Progenitor cell of endocrine pancreas (in vitro differentiated cells): ENCODE results near the gene PPP2R3B. TPM values are rescaled to one million over a fixed set of nuclear protein-coding genes. Genes with fewer than 3 reads are reported as not detected.

Experiments
- DNase-seq: peaks from one replicate; pipeline ENCODE4 v3.0.0; 2021; ENCODE audit warnings: low spot score; ENCODE audit not compliant: unreplicated experiment
- H3K27ac Mint-ChIP-seq: 2 replicates; pipeline ENCODE4 v1.8.0; 2021; ENCODE audit warnings: mild to moderate bottlenecking, moderate library complexity, mixed read lengths
- H3K27me3 Mint-ChIP-seq: 2 replicates; pipeline ENCODE4 v1.8.0; 2021; ENCODE audit warnings: mixed read lengths
- H3K36me3 Mint-ChIP-seq: 2 replicates; pipeline ENCODE4 v1.8.0; 2022; ENCODE audit warnings: mixed read lengths; ENCODE audit not compliant: insufficient read depth
- H3K4me1 Mint-ChIP-seq: 2 replicates; pipeline ENCODE4 v1.8.0; 2021; ENCODE audit warnings: low read depth, mixed read lengths
- H3K4me3 Mint-ChIP-seq: 2 replicates; pipeline ENCODE4 v1.8.0; 2021; ENCODE audit warnings: low read depth, mild to moderate bottlenecking, moderate library complexity, mixed read lengths
- H3K9me3 Mint-ChIP-seq: 2 replicates; pipeline ENCODE4 v1.8.0; 2021; ENCODE audit warnings: low read depth, mixed read lengths
- total RNA-seq: library from RNA; stranded (reverse); gene quantifications from 2 replicates; pipeline ENCODE4 v1.2.1, GENCODE V29; 2021
- TF ChIP-seq, protein P1 (sequence below): fragments of 200-600 bp; sonication (generic); IDR thresholded peaks from one replicate; pipeline ENCODE4 v1.5.0; 2021; ENCODE audit warnings: antibody characterized with exemption, mild to moderate bottlenecking; ENCODE audit not compliant: unreplicated experiment

Gene PPP2R3B
- total RNA-seq, 1 donor from 2014 or later, result 72.6 TPM

DNA sequence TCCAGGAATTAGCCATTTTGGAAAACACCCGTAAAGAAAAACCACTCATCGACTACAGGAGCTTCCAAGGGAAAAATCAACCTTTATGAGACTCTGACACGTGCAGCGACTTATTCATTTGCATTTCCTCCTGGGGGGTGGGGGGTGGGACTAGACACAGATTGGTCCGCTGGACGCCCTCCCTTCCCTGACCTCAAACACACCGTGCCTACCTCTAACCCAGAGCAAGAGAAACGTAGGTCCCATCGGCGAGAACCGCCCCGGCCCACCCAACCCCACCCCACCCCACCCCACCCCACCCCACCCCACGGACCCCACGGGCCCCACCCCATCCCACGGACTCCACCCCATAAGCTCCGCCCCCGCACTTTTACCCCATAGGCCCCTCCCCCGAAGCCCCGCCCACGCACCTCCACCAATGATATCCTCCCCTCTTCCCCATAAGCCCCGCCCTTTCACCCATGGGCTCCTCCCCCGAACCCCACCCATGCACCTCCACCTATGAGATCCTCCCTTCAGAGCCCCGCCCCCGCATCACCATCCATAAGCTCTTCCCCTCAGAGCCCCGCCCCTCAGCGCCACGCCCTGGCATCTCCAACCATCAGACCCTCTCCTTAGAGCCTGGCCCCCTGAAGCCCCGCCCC, 69.2 kb downstream of the PPP2R3B start:
- H3K36me3 Mint-ChIP-seq, result peaks cover 8% of the 10 kb centered on the region
- H3K9me3 Mint-ChIP-seq, result no peaks in the 10 kb centered on the region
- peaks cover 6% of the 10 kb centered on the region for H3K4me1 Mint-ChIP-seq
- DNase-seq, result no peak
- H3K4me3 Mint-ChIP-seq, result peak overlapping the region; percentile 92
- TF ChIP-seq, protein P1, sequence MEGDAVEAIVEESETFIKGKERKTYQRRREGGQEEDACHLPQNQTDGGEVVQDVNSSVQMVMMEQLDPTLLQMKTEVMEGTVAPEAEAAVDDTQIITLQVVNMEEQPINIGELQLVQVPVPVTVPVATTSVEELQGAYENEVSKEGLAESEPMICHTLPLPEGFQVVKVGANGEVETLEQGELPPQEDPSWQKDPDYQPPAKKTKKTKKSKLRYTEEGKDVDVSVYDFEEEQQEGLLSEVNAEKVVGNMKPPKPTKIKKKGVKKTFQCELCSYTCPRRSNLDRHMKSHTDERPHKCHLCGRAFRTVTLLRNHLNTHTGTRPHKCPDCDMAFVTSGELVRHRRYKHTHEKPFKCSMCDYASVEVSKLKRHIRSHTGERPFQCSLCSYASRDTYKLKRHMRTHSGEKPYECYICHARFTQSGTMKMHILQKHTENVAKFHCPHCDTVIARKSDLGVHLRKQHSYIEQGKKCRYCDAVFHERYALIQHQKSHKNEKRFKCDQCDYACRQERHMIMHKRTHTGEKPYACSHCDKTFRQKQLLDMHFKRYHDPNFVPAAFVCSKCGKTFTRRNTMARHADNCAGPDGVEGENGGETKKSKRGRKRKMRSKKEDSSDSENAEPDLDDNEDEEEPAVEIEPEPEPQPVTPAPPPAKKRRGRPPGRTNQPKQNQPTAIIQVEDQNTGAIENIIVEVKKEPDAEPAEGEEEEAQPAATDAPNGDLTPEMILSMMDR, result no peak
- H3K27me3 Mint-ChIP-seq, result no peaks in the 10 kb centered on the region
- H3K27ac Mint-ChIP-seq, result peak overlapping the region; percentile 99

DNA sequence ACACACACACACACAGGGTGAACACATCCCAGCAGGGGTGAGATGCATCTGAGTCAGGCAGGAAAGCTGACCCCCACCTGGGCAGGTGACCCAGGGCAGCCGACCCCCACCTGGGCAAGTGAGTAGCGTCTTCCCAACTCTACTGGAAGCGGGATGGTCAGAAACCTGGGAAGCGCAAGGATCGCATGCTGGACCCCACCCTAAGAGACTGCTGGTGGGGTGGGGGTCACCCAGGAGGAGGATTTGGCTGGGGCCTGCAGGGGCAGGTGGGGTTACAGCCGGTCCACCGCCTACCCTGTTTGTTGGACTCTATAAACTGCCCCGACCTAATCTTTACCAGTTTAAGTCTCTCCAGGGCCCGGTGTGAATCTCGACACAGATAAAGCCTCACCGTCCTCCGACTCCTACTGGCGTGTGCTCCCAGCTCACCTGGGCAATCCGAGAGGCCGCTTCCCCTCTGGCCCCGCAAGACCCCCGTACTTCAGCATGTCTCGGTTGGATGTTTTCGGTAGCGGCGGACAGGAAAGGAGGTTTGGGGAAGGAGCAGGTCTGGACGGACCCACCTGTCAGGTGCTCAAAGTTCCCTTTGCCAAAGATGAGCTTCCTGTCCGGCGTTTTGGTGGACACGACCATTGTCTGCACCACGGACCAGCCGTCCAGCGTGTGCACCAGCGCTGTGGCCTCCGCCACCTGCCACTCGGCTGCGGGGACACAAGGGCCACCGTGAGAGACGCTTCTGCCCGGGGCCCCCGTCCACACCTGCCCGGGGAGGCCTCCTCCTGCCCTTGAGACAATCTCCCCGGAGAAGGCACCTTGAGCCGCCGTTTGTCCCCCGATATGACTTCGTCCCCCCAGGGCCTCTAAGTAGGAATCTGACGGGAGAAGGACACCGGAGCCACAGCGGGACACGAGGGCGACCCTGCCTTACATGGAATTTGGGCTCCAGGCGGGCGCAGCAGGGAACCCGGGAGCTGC, 70.1 kb downstream of the PPP2R3B start:
- Mint-ChIP-seq H3K27ac (no peak overlapping the region), H3K9me3 (no peaks in the 10 kb centered on the region), H3K36me3 (peaks cover 13% of the 10 kb centered on the region), H3K4me3 (peak overlapping the region; percentile 56), H3K27me3 (no peaks in the 10 kb centered on the region), H3K4me1 (peaks cover 6% of the 10 kb centered on the region)
- DNase-seq, result no peak
- TF ChIP-seq, protein P1, result no peak

DNA sequence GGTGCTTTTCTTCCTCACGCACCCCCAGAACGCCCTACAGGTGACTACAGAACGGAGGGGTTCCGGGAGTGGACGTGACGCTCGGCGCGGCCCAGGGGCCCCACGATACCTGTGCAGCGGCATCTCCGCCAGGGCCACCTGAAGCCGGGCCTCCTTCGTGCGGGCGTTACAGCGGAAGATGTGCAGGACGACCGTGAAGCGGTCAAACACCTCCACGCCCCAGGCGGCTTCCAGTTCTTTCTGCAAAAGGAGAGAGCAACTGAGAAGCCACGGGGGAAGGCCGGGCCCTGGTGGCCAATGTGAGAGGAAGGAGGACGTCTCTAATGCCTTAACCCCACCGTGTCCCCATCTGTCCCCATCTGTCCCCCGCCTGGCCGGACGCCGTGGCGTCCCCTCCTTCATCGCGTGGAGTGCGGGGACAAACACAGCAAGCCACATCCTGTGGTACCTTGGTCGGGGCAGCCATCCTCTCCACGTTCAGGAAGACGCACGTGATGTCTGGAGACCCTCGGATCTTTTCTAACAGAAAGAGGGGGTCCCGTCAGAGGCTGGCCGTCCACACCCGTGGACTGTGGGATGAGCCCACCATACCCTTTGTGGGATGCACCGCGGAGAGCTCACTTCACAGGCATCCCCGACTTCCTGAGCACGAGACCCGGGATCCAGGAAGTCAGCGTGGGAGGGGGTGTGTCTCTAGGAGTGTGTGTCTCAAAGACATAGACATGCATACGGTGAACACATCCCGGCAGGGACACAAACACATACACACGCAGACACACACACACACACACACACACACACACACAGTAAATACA, 71.7 kb downstream of the PPP2R3B start:
- Mint-ChIP-seq H3K27ac (no peak overlapping the region), H3K9me3 (no peaks in the 10 kb centered on the region), H3K36me3 (peaks cover 14% of the 10 kb centered on the region), H3K4me1 (peaks cover 2% of the 10 kb centered on the region), H3K4me3 (no peak overlapping the region), H3K27me3 (no peaks in the 10 kb centered on the region)
- TF ChIP-seq, protein P1, result no peak
- no peak for DNase-seq

DNA sequence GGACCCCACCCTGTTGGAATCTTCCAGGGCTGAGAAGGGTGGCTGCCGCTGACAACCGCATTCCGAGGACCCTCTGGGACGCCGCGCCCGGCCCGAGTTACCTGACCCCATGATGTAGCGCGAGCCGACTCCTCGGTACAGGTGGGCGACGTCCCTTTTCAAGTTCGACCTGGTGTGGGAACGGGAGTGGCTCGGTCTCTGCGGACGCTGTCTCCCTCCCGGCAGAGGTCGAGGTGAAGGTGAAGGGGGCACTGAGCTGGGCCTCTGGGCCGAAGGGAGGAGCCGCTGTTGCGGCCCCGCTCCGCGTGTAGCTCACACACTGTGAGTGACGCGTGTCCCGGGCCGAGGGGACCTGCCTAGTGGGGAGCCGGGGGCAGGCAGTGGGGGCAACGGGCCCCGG, 72.7 kb downstream of the PPP2R3B start:
- no peak overlapping the region for H3K4me3 Mint-ChIP-seq
- peaks cover 17% of the 10 kb centered on the region for H3K36me3 Mint-ChIP-seq
- no peak for DNase-seq
- H3K4me1 Mint-ChIP-seq, result peaks cover 2% of the 10 kb centered on the region
- no peak overlapping the region for H3K27ac Mint-ChIP-seq
- TF ChIP-seq, protein P1, result no peak
- no peaks in the 10 kb centered on the region for H3K27me3 Mint-ChIP-seq
- H3K9me3 Mint-ChIP-seq, result no peaks in the 10 kb centered on the region

DNA sequence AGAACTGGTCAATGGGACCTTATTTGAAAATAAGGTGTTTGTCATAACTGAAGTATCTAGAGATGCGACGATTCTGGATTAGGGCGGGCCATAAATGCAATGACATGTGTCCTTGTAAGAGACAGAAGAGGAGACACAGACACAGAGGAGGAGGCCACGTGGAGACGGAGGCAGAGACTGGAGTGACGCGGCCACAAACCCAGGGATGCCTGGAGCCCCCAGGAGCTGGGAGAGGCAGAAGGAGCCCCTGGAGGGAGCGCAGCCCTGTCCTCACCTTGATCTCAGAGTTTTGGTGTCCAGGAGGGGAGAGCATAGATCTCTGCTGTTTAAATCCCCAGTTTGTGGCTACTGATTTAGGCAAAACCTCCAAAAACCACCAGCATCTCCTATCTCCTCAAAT, 73.2 kb downstream of the PPP2R3B start:
- no peaks in the 10 kb centered on the region for H3K27me3 Mint-ChIP-seq
- peaks cover 17% of the 10 kb centered on the region for H3K36me3 Mint-ChIP-seq
- H3K4me3 Mint-ChIP-seq, result no peak overlapping the region

More for the DNA sequence above, 73.2 kb downstream of the PPP2R3B start:
- H3K4me1 Mint-ChIP-seq, result peaks cover 2% of the 10 kb centered on the region
- TF ChIP-seq, protein P1, result no peak
- H3K9me3 Mint-ChIP-seq, result no peaks in the 10 kb centered on the region
- H3K27ac Mint-ChIP-seq, result no peak overlapping the region
- no peak for DNase-seq
